Ovary (tissue), 9 donors: ENCODE results near the gene IPCEF1. TPM values are rescaled to one million over a fixed set of nuclear protein-coding genes. Genes with fewer than 3 reads are reported as not detected.

Source experiments
- DNase-seq, 5 donors: peaks; one replicate each; pipeline ENCODE4 v3.0.0-alpha.2; 2019 to 2020
- H3K27ac ChIP-seq, 2 donors: fragments of 200-600 bp; one replicate each; pipeline versions ENCODE4 v1.5.1 to v1.8.0; 2019 to 2022
- H3K27me3 ChIP-seq: fragments of 200-600 bp; one replicate; pipeline ENCODE4 v1.8.0; 2022
- H3K36me3 ChIP-seq: fragments of 200-600 bp; sonication (generic); one replicate; pipeline ENCODE4 v1.5.1; 2019
- H3K4me1 ChIP-seq: one replicate; pipeline ENCODE4 v1.8.1; 2013; ENCODE audit warnings: mild to moderate bottlenecking, moderate library complexity; ENCODE audit not compliant: insufficient read depth
- H3K4me3 ChIP-seq: fragments of 200-600 bp; sonication (generic); one replicate; pipeline ENCODE4 v1.5.1; 2017
- H3K9me3 ChIP-seq, 2 donors: fragments of 200-600 bp in 1 of 2; sonication (generic) in 1 of 2; one replicate each; pipeline versions ENCODE4 v1.5.1 to v1.8.1; 2013 to 2019; ENCODE audit warnings: mild to moderate bottlenecking in 1 of 2, moderate library complexity in 1 of 2
- CTCF ChIP-seq, 3 donors: fragments of 450-650 bp in 2 of 3; fragments of 200-600 bp in 1 of 3; IDR thresholded peaks; one replicate each; pipeline versions ENCODE4 v1.5.1 to v1.8.0; 2016 to 2022; ENCODE audit warnings: antibody characterized with exemption in 3 of 3, mild to moderate bottlenecking in 1 of 3
- EP300 ChIP-seq: sonication (generic); formaldehyde crosslinking; IDR thresholded peaks from one replicate; pipeline ENCODE4 v1.6.1; 2017; ENCODE audit warnings: antibody characterized with exemption
- POLR2A ChIP-seq: fragments of 450-650 bp; IDR thresholded peaks from one replicate; pipeline ENCODE4 v1.6.1; 2017; ENCODE audit warnings: antibody characterized with exemption, mild to moderate bottlenecking, moderate library complexity
- WGBS, 3 donors: extraction: QIAGEN DNeasy Blood & Tissue Kit in 1 of 3; methylation state at CpG; one replicate each; pipeline versions ENCODE4 v1.1.5 to v1.1.7; 2013 to 2017; 5-methylcytosine and 5-hydroxymethylcytosine counted together
- intact Hi-C, 4 donors: fragments of 100-400 bp; cut with DNase I; formaldehyde crosslinking; loops; one replicate each; pipeline versions ENCODE4 v1.11.0 to v1.15.1; 2022 to 2023
- polyA plus RNA-seq, 2 donors: library from polyadenylated mRNA; stranded (reverse); fragments of 200-250 nt in 1 of 2; fragments of 350-450 nt in 1 of 2; fragmentation: Illumina TruSeq in 1 of 2; extraction: RNeasy Lipid Tissue Mini Kit (QIAGEN cat#74804) in 1 of 2; gene quantifications; one replicate each; pipeline ENCODE4 v1.2.3, GENCODE V29; 2013 to 2014
- total RNA-seq, 7 donors: library from RNA; depleted of rRNA in 2 of 7; stranded (reverse); fragments of >200 nt in 2 of 7; fragmentation: NEBNext Ultra II Directional in 3 of 7; extraction: Animal tissue kit (Norgen Biotek cat#: 25700) in 3 of 7; gene quantifications; one replicate each; pipeline versions ENCODE4 v1.1.0 to v1.2.4, GENCODE V29; 2016 to 2023
- donor health status: DM: no; HTN: no; CAD: no; lungs with moderate emphysema.
- donor health status: DM: no; HTN: no; CAD: no.
- donor health status: Bipolar disorder and iron deficiency.
- donor health status: DM: yes; HTN: yes; CAD: no.
- donor health status: DM: no; HTN: no; CAD: no.
- donor health status: DM: yes; HTN: yes; CAD: no.

IPCEF1 gene
- total and polyA plus RNA-seq, 9 donors, result 1.3 to 3.4 (median 1.9) TPM

GRCh38 chr6:154394571-154394970 lies 38.0 kb upstream of the IPCEF1 start:
- no peaks in the 10 kb centered on the region for H3K4me1 ChIP-seq
- WGBS, 3 donors, result 84 to 86% (median 85%) methylated on average over 3 of the region's 3 CpGs

GRCh38 chr6:154390034-154390433 lies 33.4 kb upstream of the IPCEF1 start:
- Histone ChIP-seq H3K27ac (no peak overlapping the region), H3K4me3 (no peak overlapping the region), H3K9me3 (no peaks in the 10 kb centered on the region), H3K27me3 (no peaks in the 10 kb centered on the region), H3K36me3 (no peaks in the 10 kb centered on the region), H3K4me1 (no peaks in the 10 kb centered on the region)
- intact Hi-C loops, result no loop called here
- 88 to 94% (median 93%) methylated on average over 1 of the region's 1 CpG for WGBS, 3 donors
- TF ChIP-seq EP300, result no peak
- TF ChIP-seq POLR2A, result no peak
- no peak for TF ChIP-seq CTCF (IDR thresholded peaks at IDR 0.05)
- no peak for DNase-seq

More at GRCh38 chr6:154394571-154394970, 38.0 kb upstream of the IPCEF1 start:
- no peaks in the 10 kb centered on the region for H3K27me3 ChIP-seq
- no peaks in the 10 kb centered on the region for H3K36me3 ChIP-seq
- no peak for TF ChIP-seq EP300
- no peak for TF ChIP-seq CTCF (IDR thresholded peaks at IDR 0.05)
- no peak for TF ChIP-seq POLR2A
- no peaks in the 10 kb centered on the region for H3K9me3 ChIP-seq
- no peak overlapping the region for H3K27ac ChIP-seq
- intact Hi-C loops, result no loop called here
- no peak overlapping the region for H3K4me3 ChIP-seq
- DNase-seq, result no peak

- WGBS, 3 donors, result 75 to 85% (median 76%) methylated on average over 3 of the region's 3 CpGs
- intact Hi-C loops, result no loop called here
- no peak overlapping the region for H3K27ac ChIP-seq
- H3K36me3 ChIP-seq, result no peaks in the 10 kb centered on the region
- TF ChIP-seq CTCF (IDR thresholded peaks at IDR 0.05) (no peak), POLR2A (no peak), EP300 (no peak)
- H3K27me3 ChIP-seq, result no peaks in the 10 kb centered on the region
- H3K4me3 ChIP-seq, result no peak overlapping the region
- DNase-seq, result no peak
- H3K4me1 ChIP-seq, result no peaks in the 10 kb centered on the region
- H3K9me3 ChIP-seq, result no peaks in the 10 kb centered on the region
Observed at GRCh38 chr6:154388803-154389202, 32.2 kb upstream of the IPCEF1 start.

- Histone ChIP-seq H3K9me3 (no peaks in the 10 kb centered on the region), H3K36me3 (no peaks in the 10 kb centered on the region), H3K4me1 (no peaks in the 10 kb centered on the region), H3K4me3 (no peak overlapping the region), H3K27ac (no peak overlapping the region), H3K27me3 (no peaks in the 10 kb centered on the region)
- WGBS, 3 donors, result 51 to 61% (median 53%) methylated on average over 5 of the region's 5 CpGs
- TF ChIP-seq POLR2A (no peak), CTCF (IDR thresholded peaks at IDR 0.05) (no peak), EP300 (no peak)
- DNase-seq, result no peak
- intact Hi-C loops, result no loop called here
Observed at GRCh38 chr6:154386848-154387717, 30.5 kb upstream of the IPCEF1 start.
